ENCODE measurements around the gene GEMIN8.

The GEMIN8 gene

DNA sequence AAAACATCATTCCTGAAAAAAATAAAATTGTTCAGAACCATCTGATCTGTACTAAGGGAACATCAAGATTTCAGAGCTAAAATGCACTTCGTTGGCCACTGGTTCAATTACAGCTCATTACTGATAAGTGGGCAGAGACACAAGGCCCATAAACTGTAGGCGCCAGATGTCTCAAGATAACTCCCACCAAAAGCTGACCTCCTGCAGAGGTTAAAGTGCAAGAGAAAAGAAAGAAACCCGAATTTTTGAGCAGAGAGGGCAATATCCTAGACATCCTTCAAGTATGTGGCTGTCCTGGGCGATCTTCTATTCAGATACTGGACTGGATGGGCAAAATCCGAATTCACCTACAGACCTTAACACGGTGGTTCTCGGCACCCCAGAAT, 660 bp downstream of the GEMIN8 start:
- POLR2A ChIA-PET = interaction anchor here (0.8 to 3.2 kb wide), 8 partner anchors 14 to 360 kb away, joined by 3 to 14 read pairs (median 4); partner anchors contain the start of genes OFD1 and TRAPPC2
- H3K36me3 ChIP-seq (ENCODE audit: control insufficient read depth in 2 of 2, insufficient read depth in 1 of 2, low read length in 2 of 2) = no peaks in the 10 kb centered on the region
- H3K4me3 ChIP-seq (ENCODE audit: low read depth, low read length) = peak overlapping the region; percentile 51
- CTCF ChIA-PET = interaction anchor here (0.5 to 2.7 kb wide), 6 partner anchors 183 to 1254 kb away, joined by 3 to 16 read pairs (median 7); no protein-coding TSS in a partner anchor
- no peaks in the 10 kb centered on the region for H3K9me3 ChIP-seq (ENCODE audit: control insufficient read depth, insufficient read depth, low read depth, low read length)
- peak overlapping the region; percentile 91 for H3K27ac ChIP-seq (ENCODE audit: extremely low read depth, low read depth, low read length)
- H3K4me1 ChIP-seq (ENCODE audit: control insufficient read depth, insufficient read depth, low read length) = peaks cover 17% of the 10 kb centered on the region
- no peak for TF ChIP-seq ZNF138 (tag by site-specific recombination; IDR thresholded peaks at IDR 0.05; ENCODE audit: borderline replicate concordance)
- TF ChIP-seq ZNF623 (tag by site-specific recombination; IDR thresholded peaks at IDR 0.05) = no peak
- no peak for TF ChIP-seq SALL2 (tag by site-specific recombination; IDR thresholded peaks at IDR 0.05; ENCODE audit: borderline replicate concordance)
- TF ChIP-seq, protein P1, sequence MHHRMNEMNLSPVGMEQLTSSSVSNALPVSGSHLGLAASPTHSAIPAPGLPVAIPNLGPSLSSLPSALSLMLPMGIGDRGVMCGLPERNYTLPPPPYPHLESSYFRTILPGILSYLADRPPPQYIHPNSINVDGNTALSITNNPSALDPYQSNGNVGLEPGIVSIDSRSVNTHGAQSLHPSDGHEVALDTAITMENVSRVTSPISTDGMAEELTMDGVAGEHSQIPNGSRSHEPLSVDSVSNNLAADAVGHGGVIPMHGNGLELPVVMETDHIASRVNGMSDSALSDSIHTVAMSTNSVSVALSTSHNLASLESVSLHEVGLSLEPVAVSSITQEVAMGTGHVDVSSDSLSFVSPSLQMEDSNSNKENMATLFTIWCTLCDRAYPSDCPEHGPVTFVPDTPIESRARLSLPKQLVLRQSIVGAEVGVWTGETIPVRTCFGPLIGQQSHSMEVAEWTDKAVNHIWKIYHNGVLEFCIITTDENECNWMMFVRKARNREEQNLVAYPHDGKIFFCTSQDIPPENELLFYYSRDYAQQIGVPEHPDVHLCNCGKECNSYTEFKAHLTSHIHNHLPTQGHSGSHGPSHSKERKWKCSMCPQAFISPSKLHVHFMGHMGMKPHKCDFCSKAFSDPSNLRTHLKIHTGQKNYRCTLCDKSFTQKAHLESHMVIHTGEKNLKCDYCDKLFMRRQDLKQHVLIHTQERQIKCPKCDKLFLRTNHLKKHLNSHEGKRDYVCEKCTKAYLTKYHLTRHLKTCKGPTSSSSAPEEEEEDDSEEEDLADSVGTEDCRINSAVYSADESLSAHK (tag by site-specific recombination; IDR thresholded peaks at IDR 0.05) = no peak
- no peak for TF ChIP-seq FEZF1 (tag by site-specific recombination; IDR thresholded peaks at IDR 0.05)
- TF ChIP-seq, protein P2, sequence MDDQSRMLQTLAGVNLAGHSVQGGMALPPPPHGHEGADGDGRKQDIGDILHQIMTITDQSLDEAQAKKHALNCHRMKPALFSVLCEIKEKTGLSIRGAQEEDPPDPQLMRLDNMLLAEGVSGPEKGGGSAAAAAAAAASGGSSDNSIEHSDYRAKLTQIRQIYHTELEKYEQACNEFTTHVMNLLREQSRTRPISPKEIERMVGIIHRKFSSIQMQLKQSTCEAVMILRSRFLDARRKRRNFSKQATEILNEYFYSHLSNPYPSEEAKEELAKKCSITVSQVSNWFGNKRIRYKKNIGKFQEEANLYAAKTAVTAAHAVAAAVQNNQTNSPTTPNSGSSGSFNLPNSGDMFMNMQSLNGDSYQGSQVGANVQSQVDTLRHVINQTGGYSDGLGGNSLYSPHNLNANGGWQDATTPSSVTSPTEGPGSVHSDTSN (CRISPR knock-in tag; IDR thresholded peaks at IDR 0.05) = no peak
- no peak for TF ChIP-seq SCRT1 (tag by site-specific recombination; IDR thresholded peaks at IDR 0.05; ENCODE audit: borderline replicate concordance)
- TF ChIP-seq ZNF140 (tag by site-specific recombination; IDR thresholded peaks at IDR 0.05) = no peak
- no peak for TF ChIP-seq ZNF776 (tag by site-specific recombination; IDR thresholded peaks at IDR 0.05; ENCODE audit: borderline replicate concordance)
- TF ChIP-seq, protein P3, sequence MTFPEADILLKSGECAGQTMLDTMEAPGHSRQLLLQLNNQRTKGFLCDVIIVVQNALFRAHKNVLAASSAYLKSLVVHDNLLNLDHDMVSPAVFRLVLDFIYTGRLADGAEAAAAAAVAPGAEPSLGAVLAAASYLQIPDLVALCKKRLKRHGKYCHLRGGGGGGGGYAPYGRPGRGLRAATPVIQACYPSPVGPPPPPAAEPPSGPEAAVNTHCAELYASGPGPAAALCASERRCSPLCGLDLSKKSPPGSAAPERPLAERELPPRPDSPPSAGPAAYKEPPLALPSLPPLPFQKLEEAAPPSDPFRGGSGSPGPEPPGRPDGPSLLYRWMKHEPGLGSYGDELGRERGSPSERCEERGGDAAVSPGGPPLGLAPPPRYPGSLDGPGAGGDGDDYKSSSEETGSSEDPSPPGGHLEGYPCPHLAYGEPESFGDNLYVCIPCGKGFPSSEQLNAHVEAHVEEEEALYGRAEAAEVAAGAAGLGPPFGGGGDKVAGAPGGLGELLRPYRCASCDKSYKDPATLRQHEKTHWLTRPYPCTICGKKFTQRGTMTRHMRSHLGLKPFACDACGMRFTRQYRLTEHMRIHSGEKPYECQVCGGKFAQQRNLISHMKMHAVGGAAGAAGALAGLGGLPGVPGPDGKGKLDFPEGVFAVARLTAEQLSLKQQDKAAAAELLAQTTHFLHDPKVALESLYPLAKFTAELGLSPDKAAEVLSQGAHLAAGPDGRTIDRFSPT (tag by site-specific recombination; IDR thresholded peaks at IDR 0.05) = peak; percentile 85
- TF ChIP-seq, protein P4, sequence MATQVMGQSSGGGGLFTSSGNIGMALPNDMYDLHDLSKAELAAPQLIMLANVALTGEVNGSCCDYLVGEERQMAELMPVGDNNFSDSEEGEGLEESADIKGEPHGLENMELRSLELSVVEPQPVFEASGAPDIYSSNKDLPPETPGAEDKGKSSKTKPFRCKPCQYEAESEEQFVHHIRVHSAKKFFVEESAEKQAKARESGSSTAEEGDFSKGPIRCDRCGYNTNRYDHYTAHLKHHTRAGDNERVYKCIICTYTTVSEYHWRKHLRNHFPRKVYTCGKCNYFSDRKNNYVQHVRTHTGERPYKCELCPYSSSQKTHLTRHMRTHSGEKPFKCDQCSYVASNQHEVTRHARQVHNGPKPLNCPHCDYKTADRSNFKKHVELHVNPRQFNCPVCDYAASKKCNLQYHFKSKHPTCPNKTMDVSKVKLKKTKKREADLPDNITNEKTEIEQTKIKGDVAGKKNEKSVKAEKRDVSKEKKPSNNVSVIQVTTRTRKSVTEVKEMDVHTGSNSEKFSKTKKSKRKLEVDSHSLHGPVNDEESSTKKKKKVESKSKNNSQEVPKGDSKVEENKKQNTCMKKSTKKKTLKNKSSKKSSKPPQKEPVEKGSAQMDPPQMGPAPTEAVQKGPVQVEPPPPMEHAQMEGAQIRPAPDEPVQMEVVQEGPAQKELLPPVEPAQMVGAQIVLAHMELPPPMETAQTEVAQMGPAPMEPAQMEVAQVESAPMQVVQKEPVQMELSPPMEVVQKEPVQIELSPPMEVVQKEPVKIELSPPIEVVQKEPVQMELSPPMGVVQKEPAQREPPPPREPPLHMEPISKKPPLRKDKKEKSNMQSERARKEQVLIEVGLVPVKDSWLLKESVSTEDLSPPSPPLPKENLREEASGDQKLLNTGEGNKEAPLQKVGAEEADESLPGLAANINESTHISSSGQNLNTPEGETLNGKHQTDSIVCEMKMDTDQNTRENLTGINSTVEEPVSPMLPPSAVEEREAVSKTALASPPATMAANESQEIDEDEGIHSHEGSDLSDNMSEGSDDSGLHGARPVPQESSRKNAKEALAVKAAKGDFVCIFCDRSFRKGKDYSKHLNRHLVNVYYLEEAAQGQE (tag by site-specific recombination; IDR thresholded peaks at IDR 0.05) = no peak
- TF ChIP-seq KLF8 (tag by site-specific recombination; IDR thresholded peaks at IDR 0.05) = no peak
- no peak for TF ChIP-seq ZNF768 (tag by site-specific recombination; IDR thresholded peaks at IDR 0.05)
- 0 out of 2 replicates have a peak, but pooled peaks have one; percentile 7 for TF ChIP-seq ZIC2 (tag by site-specific recombination; IDR thresholded peaks at IDR 0.05)
- no peak for TF ChIP-seq SP7 (tag by site-specific recombination; IDR thresholded peaks at IDR 0.05)
- no peak for TF ChIP-seq WT1 (tag by site-specific recombination; IDR thresholded peaks at IDR 0.05)
- no peak for TF ChIP-seq ZNF561 (tag by site-specific recombination; IDR thresholded peaks at IDR 0.05; ENCODE audit: borderline replicate concordance)
- TF ChIP-seq, protein P5, sequence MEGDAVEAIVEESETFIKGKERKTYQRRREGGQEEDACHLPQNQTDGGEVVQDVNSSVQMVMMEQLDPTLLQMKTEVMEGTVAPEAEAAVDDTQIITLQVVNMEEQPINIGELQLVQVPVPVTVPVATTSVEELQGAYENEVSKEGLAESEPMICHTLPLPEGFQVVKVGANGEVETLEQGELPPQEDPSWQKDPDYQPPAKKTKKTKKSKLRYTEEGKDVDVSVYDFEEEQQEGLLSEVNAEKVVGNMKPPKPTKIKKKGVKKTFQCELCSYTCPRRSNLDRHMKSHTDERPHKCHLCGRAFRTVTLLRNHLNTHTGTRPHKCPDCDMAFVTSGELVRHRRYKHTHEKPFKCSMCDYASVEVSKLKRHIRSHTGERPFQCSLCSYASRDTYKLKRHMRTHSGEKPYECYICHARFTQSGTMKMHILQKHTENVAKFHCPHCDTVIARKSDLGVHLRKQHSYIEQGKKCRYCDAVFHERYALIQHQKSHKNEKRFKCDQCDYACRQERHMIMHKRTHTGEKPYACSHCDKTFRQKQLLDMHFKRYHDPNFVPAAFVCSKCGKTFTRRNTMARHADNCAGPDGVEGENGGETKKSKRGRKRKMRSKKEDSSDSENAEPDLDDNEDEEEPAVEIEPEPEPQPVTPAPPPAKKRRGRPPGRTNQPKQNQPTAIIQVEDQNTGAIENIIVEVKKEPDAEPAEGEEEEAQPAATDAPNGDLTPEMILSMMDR (tag by site-specific recombination; IDR thresholded peaks at IDR 0.05) = no peak
- no peak for TF ChIP-seq ZNF544 (tag by site-specific recombination; IDR thresholded peaks at IDR 0.05)
- TF ChIP-seq ZNF560 (tag by site-specific recombination; IDR thresholded peaks at IDR 0.05; ENCODE audit: borderline replicate concordance) = no peak
- TF ChIP-seq GLI4 (tag by site-specific recombination; IDR thresholded peaks at IDR 0.05) = no peak
- no peak for TF ChIP-seq KLF9 (tag by site-specific recombination; IDR thresholded peaks at IDR 0.05; ENCODE audit: low read depth)
- TF ChIP-seq KLF16 (tag by site-specific recombination; IDR thresholded peaks at IDR 0.05) = 0 out of 2 replicates have a peak, but pooled peaks have one; percentile 29
- TF ChIP-seq, protein P6, sequence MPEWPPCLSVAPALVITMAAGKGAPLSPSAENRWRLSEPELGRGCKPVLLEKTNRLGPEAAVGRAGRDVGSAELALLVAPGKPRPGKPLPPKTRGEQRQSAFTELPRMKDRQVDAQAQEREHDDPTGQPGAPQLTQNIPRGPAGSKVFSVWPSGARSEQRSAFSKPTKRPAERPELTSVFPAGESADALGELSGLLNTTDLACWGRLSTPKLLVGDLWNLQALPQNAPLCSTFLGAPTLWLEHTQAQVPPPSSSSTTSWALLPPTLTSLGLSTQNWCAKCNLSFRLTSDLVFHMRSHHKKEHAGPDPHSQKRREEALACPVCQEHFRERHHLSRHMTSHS (tag by site-specific recombination; IDR thresholded peaks at IDR 0.05) = no peak
- no peak for TF ChIP-seq ZFP37 (tag by site-specific recombination; IDR thresholded peaks at IDR 0.05)
- no peak for TF ChIP-seq ZNF202 (tag by site-specific recombination; IDR thresholded peaks at IDR 0.05; ENCODE audit: borderline replicate concordance)
- no peak for TF ChIP-seq YY2 (tag by site-specific recombination; IDR thresholded peaks at IDR 0.05)
